NCI-H69 (cell line): ENCODE data around the gene TTC5.
"Not testable (repeated sequence)": the region's sequence is repeated elsewhere in the genome, so short reads cannot be mapped to it uniquely, and the experiment has no call there.

Source experiments
- DNase-seq: peaks from one replicate; lab custom pipeline; 2025; lab: John Stamatoyannopoulos, UW

TTC5 gene, protein sequence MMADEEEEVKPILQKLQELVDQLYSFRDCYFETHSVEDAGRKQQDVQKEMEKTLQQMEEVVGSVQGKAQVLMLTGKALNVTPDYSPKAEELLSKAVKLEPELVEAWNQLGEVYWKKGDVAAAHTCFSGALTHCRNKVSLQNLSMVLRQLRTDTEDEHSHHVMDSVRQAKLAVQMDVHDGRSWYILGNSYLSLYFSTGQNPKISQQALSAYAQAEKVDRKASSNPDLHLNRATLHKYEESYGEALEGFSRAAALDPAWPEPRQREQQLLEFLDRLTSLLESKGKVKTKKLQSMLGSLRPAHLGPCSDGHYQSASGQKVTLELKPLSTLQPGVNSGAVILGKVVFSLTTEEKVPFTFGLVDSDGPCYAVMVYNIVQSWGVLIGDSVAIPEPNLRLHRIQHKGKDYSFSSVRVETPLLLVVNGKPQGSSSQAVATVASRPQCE

DNA sequence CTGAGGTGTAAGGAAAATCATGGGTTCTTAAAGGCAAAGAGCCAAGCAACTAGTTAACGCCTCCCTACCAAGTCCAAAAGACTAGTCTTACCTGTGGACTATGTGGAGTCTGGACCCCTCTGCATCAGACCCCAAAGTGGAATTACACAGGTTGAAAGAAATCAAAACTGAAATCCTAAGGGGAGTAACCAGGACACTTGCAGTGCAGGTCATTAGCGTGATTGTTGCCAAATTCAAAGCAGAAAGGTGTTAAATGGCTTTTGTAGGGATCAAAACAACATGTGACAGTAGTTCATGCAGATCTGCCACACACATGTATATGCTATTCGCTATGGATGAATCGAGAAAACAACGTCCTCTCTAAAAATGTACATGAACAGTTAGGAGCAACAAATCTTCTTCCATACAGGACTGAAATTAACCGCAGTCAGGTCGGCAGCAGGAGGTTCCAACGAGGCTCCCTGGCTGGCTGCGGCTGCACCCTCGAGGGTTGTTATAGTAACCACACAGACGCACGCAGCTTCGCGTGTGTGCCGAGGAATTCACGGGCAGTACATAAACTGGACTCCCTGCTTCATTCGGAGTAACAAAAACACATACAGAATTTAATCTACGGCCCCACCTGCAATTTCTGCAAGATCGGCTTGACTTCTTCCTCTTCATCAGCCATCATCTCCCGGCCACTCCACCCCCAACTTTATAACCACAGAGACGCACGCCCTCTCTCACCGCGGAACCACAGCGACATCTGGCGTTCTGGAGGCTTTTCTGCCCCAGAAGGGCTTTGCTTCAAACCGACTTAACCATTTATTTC lies at the start of gene TTC5:
TSS of gene TTC5 (minus strand) at position 687 of the 814 bp plus-strand sequence. CDS start at position 673, 14 bp downstream.
- DNase-seq = peak; percentile 90

DNA sequence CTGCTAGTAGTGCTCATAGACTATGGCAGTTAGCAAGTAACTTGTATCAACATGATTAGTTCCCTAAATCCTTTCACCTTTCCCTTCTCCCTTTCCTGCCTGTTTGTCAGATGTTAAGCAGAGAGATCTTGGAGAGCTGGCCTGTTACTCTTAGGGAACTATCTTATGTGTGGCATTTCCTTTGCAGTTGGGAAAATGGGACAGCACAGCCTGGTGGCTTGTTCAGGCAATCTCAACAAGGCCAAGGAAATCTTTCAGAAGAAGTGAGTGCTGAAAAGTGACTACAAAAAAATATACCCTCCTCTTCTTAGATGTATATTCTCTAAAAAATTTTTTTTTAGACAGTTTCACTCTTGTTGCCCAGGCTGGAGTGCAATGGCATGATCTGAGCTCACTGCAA lies 45.1 kb upstream of the TTC5 start:
- DNase-seq = no peak

DNA sequence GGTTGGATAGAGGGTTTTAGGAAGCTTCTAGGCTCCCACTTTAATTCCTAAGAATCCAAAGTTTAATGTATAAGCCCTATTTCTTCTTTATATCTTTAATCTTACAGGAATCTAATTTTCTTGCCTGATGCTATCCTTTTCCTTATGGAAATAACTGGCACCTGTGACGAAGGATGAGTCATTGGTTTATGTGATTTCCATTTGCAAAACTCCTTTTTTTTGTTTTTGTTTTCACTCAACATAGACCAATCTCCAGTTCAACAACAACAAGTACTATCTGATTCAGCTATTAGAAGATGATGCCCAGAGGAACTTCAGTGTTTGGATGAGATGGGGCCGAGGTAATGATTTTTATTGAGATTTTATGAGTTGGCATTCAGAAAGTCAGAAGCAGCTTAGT lies 44.5 kb upstream of the TTC5 start:
- no peak for DNase-seq

DNA sequence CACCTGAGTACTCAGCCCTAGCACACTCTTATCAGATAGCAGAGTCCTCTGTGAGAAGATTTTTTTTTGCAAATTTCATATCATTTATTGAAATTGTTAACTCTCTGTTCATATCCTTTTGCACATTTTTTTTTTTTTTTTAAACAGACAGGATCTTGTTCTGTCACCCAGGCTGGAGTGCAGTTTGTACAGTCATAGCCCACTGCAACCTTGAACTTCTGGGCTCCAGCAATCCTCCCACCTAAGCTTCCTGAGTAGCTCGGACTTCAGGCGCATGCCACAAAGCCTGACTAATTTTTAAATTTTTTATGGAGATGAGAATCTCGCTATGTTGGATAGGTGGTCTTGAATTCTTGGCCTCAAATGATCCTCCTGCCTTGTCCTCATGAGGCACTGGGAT lies 42.0 kb upstream of the TTC5 start:
- no peak for DNase-seq

DNA sequence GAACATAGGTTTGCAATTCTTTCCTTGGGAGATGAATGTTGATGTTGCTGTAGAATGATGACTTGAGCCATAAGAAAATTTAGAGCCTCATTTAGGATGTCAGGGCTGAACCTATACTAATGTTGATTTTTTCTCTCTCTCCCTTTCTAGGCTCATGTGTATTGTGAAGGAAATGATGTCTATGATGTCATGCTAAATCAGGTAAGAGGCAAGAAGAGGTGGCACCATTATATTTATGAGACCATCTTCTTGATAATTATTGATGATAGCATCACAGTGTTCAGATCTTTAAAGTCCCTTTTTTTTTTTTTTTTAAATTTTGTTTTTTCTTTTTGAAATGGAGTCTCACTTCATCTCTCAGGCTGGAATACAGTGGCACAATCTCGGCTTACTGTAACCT lies 41.0 kb upstream of the TTC5 start:
- DNase-seq = no peak

DNA sequence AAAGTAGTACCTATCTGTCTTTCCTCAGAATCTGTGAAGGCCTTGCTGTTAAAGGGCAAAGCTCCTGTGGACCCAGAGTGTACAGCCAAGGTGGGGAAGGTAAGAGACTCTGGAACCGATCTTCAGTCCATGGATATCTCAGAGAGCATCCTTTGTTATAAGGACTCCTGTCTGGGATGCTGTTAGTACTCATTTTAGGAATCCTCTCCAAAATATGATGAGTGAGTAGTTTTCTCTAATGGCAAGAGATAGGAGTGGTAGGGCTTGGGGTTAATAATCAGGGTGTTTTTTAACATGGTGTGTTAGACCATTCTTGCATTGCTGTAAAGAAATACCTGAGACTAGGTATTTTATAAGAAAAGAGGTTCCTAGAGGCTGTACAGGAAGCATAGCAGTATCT lies 39.6 kb upstream of the TTC5 start:
- DNase-seq = no peak

DNA sequence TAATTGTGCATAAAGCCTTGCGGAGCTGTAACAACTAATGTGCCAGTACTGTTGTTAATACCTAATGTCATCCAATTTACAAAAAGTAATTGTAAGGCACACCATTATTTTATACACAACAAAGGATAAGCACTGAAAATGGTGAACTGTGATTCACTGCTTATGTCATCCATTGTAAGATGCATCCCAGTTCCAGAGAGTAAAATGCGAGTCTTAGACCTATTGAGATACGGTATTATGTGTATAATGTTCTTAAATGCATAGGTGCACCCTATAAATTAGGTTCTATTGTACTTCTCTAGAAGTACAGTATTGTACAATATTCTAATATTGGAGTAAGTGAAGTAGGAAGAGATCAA lies 38.1 kb upstream of the TTC5 start:
- peak; percentile 67 for DNase-seq

DNA sequence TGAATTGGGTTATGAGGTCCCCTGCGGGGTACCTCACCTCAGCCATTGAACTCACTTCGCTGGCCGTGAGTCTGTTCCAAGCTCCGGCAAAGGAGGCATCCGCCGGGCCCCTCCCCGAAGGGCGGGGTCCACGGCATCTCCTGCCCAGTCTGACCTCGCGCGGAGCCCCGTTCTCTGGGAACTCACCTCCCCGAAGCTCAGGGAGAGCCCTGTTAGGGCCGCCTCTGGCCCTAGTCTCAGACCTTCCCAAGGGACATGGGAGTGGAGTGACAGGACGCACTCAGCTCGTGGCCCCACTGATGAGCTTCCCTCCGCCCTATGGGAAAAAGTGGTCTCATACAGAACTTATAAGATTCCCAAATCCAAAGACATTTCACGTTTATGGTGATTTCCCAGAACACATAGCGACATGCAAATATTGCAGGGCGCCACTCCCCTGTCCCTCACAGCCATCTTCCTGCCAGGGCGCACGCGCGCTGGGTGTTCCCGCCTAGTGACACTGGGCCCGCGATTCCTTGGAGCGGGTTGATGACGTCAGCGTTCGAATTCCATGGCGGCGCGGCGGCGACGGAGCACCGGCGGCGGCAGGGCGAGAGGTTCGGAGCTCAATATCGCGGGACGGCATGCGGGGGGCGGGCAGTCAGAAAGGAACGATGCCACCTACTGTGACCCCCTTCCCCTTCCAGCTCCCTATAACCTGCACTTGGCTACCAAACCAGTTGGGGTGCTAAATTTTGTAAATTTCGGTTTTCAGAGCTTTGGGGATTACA lies 37.5 kb upstream of the TTC5 start, which contains the start of gene PARP2:
TSS of gene PARP2 (plus strand) at position 544 of the 770 bp plus-strand sequence. CDS start at position 551, 7 bp downstream.
- DNase-seq = peak; percentile 100

DNA sequence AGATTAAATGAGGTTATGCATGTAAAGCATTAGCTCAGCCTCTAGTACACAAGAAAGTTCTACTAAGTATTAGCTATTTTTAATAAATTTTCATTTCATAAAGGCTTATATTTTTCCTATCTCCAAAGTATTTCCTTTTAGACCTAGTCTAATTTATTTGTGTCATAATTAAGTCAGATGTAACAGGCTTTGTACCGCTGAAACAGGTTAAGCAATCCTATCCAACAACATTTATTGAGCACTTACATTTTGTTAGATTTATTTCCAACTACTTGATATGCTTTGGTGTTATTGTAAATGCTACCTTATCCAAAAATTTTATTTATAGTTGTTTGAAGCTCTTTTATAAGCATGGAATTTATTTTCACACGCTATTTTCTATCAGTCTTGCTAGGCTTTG lies 35.9 kb upstream of the TTC5 start:
- DNase-seq = no peak

DNA sequence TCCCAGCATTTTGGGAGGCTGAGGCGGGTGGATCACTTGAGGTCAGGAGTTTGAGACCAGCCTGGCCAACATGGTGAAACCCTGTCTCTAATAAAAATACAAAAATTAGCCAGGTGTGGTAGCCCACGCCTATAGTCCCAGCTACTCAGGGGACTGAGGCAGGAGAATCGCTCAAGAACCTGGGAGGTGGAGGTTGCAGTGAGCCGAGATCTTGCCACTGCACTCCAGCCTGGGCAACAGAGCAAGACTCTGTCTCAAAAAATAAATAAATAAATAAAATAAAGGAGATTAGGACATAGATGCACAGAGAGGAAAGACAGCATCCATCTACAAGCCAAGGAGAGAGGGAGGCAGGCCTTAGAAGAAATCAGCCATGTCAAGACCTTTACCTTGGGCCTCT lies 35.3 kb upstream of the TTC5 start:
- not testable (repeated sequence) for DNase-seq

DNA sequence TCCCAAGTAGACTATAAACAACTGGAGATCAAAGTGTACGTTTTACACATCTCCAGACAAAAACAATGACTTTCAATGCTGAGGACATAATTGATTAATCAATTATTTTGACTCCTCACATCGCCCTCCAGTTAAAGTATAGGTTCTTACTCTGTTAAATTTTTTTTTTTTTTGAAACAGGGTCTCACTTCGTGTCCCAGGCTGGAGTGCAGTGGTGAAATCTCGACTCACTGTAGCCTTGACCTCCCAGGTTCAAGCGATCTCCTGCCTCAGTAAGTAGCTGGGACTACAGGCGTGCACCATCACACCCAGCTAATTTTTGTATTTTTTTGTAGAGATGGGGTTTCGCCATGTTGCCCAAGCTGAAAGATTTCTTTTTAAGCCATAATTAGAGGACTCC lies 28.3 kb upstream of the TTC5 start:
- DNase-seq = no peak

DNA sequence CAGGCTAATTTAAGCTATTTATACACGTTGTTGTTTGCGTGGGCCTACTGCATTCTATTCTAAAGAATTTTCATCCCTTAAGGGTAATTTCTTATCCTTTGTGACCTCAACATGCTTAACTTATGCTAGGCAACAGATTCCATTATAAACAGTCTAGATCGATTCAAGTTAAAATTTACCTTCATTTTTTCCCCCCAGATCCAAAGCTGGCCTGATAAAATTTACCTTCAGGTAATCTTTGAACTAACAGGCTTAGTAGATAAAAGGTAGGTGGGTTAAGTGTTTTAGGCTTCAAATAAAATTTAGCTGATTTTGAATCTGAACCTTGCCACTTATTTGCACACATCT lies 27.7 kb upstream of the TTC5 start:
- DNase-seq = no peak

DNA sequence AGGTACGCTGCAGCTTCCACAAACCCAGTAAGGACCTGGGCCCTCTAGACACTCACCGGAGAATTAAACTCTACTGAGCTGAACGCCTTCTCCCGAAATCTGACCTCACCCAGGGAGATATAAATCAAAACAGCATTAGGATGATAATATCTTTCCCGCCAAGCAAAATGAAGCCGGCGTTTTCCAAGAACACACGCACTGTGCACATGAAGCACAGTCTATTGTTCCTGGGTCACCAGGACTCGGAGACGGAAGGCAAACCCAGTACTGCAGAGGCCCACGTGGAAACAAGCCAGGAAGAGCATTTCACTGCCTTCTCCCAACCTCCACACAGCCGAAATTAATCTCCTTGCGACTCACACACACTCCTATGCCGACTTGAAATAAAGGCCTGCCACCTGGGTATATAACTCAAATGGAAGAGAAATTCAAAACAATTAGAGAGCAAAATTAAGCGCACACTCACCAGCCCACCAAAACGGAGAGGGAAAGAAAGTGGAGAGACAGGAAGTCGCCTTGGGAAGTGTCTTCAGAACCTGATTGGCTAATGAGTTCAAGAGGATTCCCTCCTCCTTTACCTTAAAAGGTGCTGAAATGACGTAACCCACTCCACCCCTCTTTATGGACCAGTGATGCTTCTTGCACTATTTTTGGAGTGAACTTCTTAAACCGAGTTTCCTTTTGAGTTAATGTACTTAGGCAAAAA lies 27.2 kb upstream of the TTC5 start, which contains the start of gene CCNB1IP1:
TSS of gene CCNB1IP1 (minus strand) at position 492 of the 706 bp plus-strand sequence. CDS start 16,756 bp downstream, outside the sequence.
- peak; percentile 96 for DNase-seq

DNA sequence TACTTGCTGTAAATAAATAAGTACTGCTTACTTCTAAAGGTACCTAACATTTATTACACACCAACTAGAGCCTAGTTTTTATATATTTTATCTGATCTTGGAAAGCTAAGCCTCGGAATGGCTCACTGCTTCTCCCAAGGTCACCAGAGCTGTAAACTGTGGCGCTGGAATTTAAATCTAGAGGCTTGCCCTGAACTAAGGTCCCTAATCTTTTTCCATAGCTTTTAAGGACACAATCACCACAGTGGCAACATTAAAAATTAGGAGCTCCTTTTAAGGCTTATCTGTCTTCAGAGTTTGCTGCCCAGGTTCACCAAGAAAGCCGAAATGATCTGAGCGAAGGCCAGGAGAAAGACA lies 26.7 kb upstream of the TTC5 start:
- DNase-seq = peak; percentile 54

DNA sequence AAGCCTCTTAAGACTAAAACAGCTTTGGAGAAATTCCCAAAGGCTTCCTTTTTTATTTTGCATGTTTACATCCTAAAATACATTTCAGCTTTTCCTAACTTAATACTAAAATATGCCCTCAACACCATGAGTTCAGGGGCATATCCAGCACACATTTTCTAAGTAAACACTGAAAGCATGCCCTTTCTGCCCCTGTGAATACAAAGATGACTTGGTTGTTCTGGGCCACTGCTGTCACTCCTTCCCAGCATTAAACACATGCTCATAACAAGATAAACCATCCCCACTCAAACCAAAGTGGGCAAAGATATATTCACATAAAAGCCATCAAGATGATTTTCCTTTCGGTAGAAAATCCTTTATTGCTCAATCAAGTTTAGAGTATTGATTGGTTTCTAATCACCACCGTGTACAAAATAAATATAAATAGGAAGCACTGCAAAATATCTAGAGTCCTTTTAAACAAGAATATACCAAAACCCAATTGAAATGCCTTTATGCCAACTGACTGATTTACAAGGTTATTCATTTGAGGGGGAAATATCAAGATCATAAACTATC lies 25.4 kb upstream of the TTC5 start:
- DNase-seq = no peak

DNA sequence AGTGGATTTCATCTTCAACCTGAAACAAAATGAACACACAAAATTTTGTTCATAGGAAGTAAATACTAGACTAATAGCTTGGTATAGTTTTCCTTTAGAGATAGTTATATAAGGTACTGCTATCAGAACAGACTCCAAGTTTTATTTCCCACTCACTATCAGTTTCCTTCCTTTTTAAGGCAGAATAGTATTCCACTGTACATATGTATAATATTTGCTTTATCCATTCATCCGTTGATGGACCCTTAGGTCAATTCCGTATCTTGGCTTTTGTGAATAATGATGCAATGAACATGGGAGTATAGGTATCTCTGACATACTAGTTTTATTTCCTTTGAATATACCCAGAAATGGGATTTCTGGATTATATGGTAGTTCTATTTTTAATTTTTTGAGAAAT lies 23.6 kb upstream of the TTC5 start:
- DNase-seq = no peak

DNA sequence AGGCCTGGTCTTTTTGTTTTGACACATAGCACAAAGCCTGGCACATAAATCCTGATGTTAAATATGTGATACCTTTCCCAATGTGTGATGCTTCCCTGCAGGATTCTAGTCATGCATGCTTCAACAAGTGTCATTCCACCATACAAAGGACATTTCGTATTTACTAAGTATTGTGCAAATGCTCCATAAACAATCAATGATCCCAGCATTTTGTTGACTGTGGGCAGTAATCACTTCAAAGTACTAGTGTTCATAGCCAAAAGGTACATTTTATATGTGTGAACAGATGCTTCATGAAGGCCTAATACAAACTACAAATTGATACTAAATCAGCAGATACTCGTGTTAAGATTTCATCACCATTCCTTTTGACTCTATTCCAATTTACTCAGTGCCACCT lies 23.0 kb upstream of the TTC5 start:
- peak; percentile 54 for DNase-seq

DNA sequence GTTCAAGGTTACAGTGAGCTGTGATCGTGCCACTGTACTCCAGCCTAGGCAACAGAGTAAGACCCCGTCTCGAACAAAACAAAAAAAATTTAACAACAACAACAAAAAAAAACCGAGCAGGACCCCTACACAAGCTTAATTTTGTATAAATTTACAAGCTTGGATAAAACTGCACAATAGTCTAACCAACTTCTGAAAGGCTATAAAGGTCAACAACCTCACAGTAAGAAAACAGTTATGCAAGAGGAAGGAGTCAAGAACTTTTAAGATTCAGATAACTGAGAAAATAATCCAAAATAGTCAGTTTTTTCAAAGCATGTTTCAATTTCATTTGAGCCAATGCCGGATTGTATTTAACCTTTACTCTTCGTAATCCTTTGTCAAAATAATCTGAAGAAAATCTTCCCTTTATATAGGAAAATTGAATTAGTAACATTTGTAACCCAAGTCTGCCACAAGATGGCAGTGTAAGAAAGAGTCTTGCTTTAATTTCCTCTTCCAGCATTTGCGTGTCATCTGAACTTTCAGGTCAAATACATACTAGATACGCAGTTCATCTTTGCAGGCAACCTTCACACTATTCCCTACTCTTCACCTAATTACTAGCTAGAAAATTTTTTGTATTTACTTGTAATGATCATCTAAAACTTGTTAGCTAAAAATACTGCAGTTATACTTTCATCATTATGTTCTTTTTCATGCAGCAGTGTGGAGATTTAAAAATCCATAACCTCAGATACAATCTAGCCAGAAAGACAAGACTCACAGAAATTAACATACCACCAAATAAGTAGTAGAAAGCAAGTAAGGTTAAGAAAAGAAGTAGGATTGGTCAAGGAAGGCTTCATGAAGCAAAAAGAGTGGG lies 21.5 kb upstream of the TTC5 start:
- peak; percentile 79 for DNase-seq

DNA sequence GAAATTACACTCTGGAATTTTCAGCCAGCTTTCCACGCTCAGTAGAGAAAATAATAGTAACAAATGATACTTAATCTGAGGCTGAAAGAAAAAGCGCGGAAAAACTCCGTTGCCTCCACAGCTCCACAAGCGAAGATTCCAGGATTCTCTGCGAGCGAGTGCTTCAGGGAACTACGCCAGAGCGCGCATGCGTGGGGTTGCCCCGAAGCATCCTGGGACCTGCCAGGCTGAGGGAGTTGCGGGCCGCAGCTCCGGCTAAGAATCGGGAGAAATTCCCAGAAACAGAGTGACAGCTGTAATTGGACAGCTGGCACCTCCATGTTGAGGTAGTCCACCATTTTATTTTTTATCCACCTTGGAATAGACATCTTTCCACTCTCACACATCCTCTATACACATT lies 12.0 kb upstream of the TTC5 start:
- no peak for DNase-seq

DNA sequence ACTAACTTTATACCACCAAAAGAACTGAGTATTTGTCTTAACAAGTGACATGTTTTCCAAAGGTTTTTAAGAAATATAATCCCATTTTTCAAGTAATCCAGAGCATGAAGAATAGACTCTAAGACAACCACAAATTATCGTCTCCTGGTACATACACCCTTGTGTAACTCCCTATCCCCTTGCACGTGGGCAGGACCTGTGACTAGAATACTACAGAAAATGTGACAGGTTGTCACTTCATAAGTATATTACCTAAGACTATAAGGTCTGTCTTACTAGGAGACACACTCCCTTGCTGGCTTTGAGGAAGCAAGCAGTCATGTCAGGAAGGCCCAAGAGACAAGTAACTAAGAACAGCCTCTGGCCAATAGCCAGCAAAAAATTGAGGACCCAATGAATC lies 8.3 kb upstream of the TTC5 start:
- DNase-seq = no peak

DNA sequence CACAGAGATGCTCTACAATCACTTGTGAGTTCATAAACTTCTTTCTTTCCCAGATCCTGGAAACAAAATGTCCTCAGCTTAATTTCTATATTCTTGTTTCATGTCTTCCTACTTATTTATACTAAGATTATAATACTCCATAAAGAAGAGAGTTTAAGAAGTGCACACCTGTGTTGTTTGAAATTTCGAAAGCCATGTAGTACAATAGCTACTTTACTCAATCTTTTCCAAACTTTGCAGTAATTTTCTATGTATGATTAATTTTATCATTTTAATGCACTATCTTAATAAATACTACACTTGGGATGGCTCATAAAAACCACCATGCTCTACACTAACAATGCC lies 300 bp upstream of the TTC5 start:
- DNase-seq = no peak
